Body of pancreas (tissue), 4 donors: Measurements from ENCODE around the gene TRPM5.
A peak's percentile ranks its signal among the peaks of the same experiment; 100 is the strongest.

Source experiments
- POLR2A ChIP-seq, 3 donors: fragments of 450-650 bp; IDR thresholded peaks; one replicate each; pipeline ENCODE4 v1.6.1; 2016; ENCODE audit warnings: antibody characterized with exemption in 3 of 3, mild to moderate bottlenecking in 2 of 3
- TF ChIP-seq, protein P1 (sequence below), 7 experiments: fragments of 450-650 bp in 4 of 7; fragments of 200-600 bp in 3 of 7; sonication (generic) in 3 of 7; IDR thresholded peaks; one replicate each; pipeline ENCODE4 v1.5.1; 2016 to 2019; ENCODE audit warnings: antibody characterized with exemption in 7 of 7

DNA sequence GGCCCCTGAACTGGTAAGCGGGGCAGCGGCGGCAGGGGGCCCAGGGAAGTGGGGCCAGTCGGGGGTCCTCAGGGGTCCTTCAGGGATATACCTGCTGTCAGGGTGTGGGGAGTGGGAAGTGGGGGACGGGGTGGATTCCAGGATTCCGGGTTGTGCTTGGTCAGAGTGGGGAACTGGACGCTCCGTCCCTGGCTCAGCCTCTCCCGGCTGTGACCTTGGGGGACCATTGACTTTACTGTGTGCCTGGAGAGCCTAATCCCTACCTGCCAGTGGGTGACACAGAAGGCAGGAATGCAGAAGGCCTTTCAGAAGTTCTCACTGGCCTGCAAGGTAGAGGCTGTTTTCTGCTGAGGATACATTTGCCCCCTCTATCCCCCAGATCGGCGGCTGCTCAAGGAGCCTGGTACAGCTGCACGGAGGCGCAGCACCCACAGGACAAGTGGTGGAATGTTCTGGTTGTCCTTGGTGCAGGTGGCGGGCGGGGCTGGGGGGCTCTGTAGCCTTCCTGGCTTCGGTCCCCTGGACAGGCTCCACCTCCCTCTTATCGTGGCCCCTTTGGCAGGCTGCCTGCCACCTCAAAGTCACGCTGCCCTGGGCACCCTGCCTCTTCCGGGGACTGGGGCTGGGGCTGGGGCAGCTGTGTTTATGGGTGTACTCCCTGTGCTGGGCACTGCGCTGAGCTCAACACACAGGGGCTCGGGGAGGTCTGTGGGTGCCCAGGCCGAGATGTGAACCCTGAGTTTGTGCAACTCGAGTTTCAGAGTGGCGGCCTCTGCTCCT lies 18.9 kb upstream of the TRPM5 start:
- TF ChIP-seq, protein P1, sequence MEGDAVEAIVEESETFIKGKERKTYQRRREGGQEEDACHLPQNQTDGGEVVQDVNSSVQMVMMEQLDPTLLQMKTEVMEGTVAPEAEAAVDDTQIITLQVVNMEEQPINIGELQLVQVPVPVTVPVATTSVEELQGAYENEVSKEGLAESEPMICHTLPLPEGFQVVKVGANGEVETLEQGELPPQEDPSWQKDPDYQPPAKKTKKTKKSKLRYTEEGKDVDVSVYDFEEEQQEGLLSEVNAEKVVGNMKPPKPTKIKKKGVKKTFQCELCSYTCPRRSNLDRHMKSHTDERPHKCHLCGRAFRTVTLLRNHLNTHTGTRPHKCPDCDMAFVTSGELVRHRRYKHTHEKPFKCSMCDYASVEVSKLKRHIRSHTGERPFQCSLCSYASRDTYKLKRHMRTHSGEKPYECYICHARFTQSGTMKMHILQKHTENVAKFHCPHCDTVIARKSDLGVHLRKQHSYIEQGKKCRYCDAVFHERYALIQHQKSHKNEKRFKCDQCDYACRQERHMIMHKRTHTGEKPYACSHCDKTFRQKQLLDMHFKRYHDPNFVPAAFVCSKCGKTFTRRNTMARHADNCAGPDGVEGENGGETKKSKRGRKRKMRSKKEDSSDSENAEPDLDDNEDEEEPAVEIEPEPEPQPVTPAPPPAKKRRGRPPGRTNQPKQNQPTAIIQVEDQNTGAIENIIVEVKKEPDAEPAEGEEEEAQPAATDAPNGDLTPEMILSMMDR (IDR thresholded peaks at IDR 0.05), result peak in 2 of 7 experiments; percentile 11 to 32
- TF ChIP-seq POLR2A (IDR thresholded peaks at IDR 0.05), result peak; percentile 49 to 68 (median 66)
